H9 (cell line): Measurements from ENCODE around the gene CFP. TPM values are rescaled to one million over a fixed set of nuclear protein-coding genes. Genes with fewer than 3 reads are reported as not detected.

Source experiments
- DNase-seq: peaks from one replicate; pipeline ENCODE4 v3.0.0-alpha.2; 2017
- H2AFZ ChIP-seq: one replicate; pipeline ENCODE4 v1.6.1; 2013; ENCODE audit warnings: mild to moderate bottlenecking, low read length, control low read depth, moderate library complexity
- H2AK5ac ChIP-seq: 2 replicates; pipeline ENCODE4 v1.6.1; 2013; ENCODE audit warnings: low read length, control low read depth, mixed read lengths; ENCODE audit not compliant: insufficient read length
- H2BK120ac ChIP-seq: one replicate; pipeline ENCODE4 v1.6.1; 2013; ENCODE audit warnings: low read depth, mild to moderate bottlenecking, low read length, control low read depth, inconsistent platforms; ENCODE audit not compliant: poor library complexity, severe bottlenecking
- H2BK12ac ChIP-seq: 2 replicates; pipeline ENCODE4 v1.6.1; 2013; ENCODE audit warnings: low read length, control low read depth, mixed read lengths, low read depth; ENCODE audit not compliant: insufficient read length
- H2BK15ac ChIP-seq: 2 replicates; pipeline ENCODE4 v1.6.1; 2013; ENCODE audit warnings: low read depth, low read length, control low read depth
- H2BK20ac ChIP-seq: one replicate; pipeline ENCODE4 v1.6.1; 2013; ENCODE audit warnings: low read depth, mild to moderate bottlenecking, low read length, control low read depth, inconsistent platforms; ENCODE audit not compliant: poor library complexity, severe bottlenecking
- H2BK5ac ChIP-seq: 2 replicates; pipeline ENCODE4 v1.6.1; 2013; ENCODE audit warnings: low read length, control low read depth, mixed read lengths; ENCODE audit not compliant: insufficient read length
- H3K14ac ChIP-seq: 2 replicates; pipeline ENCODE4 v1.6.1; 2013; ENCODE audit warnings: low read length, control low read depth; ENCODE audit not compliant: insufficient read depth
- H3K18ac ChIP-seq: 2 replicates; pipeline ENCODE4 v1.6.1; 2013; ENCODE audit warnings: low read depth, mild to moderate bottlenecking, mixed read lengths, low read length, control low read depth; ENCODE audit not compliant: insufficient read length
- H3K23ac ChIP-seq: 2 replicates; pipeline ENCODE4 v1.6.1; 2013; ENCODE audit warnings: low read length, control low read depth, mixed read lengths, low read depth; ENCODE audit not compliant: insufficient read length
- H3K23me2 ChIP-seq: 2 replicates; pipeline ENCODE4 v1.6.1; 2013; ENCODE audit warnings: low read depth, mild to moderate bottlenecking, mixed read lengths, low read length, control low read depth; ENCODE audit not compliant: insufficient read length, poor library complexity, severe bottlenecking
- H3K27ac ChIP-seq: 2 replicates; pipeline ENCODE4 v1.5.1; 2013; ENCODE audit warnings: low read length, control low read depth, mixed read lengths, low read depth; ENCODE audit not compliant: insufficient read length
- H3K27me3 ChIP-seq: 2 replicates; pipeline ENCODE4 v1.6.1; 2013; ENCODE audit warnings: low read length, control low read depth, inconsistent platforms; ENCODE audit not compliant: insufficient read depth
- H3K4ac ChIP-seq: 2 replicates; pipeline ENCODE4 v1.6.1; 2013; ENCODE audit warnings: low read depth, mild to moderate bottlenecking, control low read depth, inconsistent platforms, low read length, moderate library complexity
- H3K4me1 ChIP-seq: 2 replicates; pipeline ENCODE4 v1.6.1; 2013; ENCODE audit warnings: low read length, control low read depth, inconsistent platforms; ENCODE audit not compliant: insufficient read depth
- H3K4me2 ChIP-seq: 2 replicates; pipeline ENCODE4 v1.6.1; 2013; ENCODE audit warnings: low read length, control low read depth, mixed read lengths; ENCODE audit not compliant: insufficient read length, insufficient read depth
- H3K56ac ChIP-seq: 2 replicates; pipeline ENCODE4 v1.6.1; 2013; ENCODE audit warnings: low read depth, mild to moderate bottlenecking, mixed read lengths, low read length, control low read depth; ENCODE audit not compliant: insufficient read length
- H3K79me1 ChIP-seq: 2 replicates; pipeline ENCODE4 v1.6.1; 2013; ENCODE audit warnings: low read depth, mild to moderate bottlenecking, moderate library complexity, low read length, control low read depth, inconsistent platforms; ENCODE audit not compliant: insufficient read depth, poor library complexity, severe bottlenecking
- H3K79me2 ChIP-seq: 2 replicates; pipeline ENCODE4 v1.6.1; 2013; ENCODE audit warnings: low read length, control low read depth, inconsistent platforms; ENCODE audit not compliant: insufficient read depth
- H3K9ac ChIP-seq: 2 replicates; pipeline ENCODE4 v1.6.1; 2013; ENCODE audit warnings: low read length, control low read depth, mixed read lengths; ENCODE audit not compliant: insufficient read length; ENCODE audit errors: extremely low read depth
- H3K9me3 ChIP-seq: one replicate; pipeline ENCODE4 v1.6.1; 2013; ENCODE audit warnings: low read depth, low read length, inconsistent platforms; ENCODE audit not compliant: control insufficient read depth
- H3T11ph ChIP-seq: one replicate; pipeline ENCODE4 v1.6.1; 2013; ENCODE audit warnings: mild to moderate bottlenecking, low read length, control low read depth, inconsistent platforms
- H4K20me1 ChIP-seq: one replicate; pipeline ENCODE4 v1.6.1; 2013; ENCODE audit not compliant: control insufficient read depth, insufficient read length, insufficient read depth
- H4K5ac ChIP-seq: 2 replicates; pipeline ENCODE4 v1.6.1; 2013; ENCODE audit warnings: low read depth, mild to moderate bottlenecking, mixed read lengths, low read length, control low read depth; ENCODE audit not compliant: insufficient read length
- H4K8ac ChIP-seq: replicated peaks from 2 replicates; pipeline ENCODE4 v1.6.1; 2013; ENCODE audit warnings: low read length, control low read depth, mixed read lengths, low read depth; ENCODE audit not compliant: insufficient read length
- H4K91ac ChIP-seq: 2 replicates; pipeline ENCODE4 v1.6.1; 2013; ENCODE audit warnings: low read depth, mild to moderate bottlenecking, moderate library complexity, mixed read lengths, low read length, control low read depth; ENCODE audit not compliant: insufficient read length
- H3K27ac Mint-ChIP-seq, 3 experiments: 2 replicates in 2 of 3; 3 replicates in 1 of 3; pipeline ENCODE4 v1.8.0; 2020 to 2021; ENCODE audit warnings: mixed read lengths in 3 of 3, mild to moderate bottlenecking in 1 of 3, moderate library complexity in 1 of 3
- H3K27me3 Mint-ChIP-seq: 2 replicates; pipeline ENCODE4 v1.8.0; 2021; ENCODE audit warnings: low read depth, mild to moderate bottlenecking, moderate library complexity, mixed read lengths
- H3K36me3 Mint-ChIP-seq, 3 experiments: 2 replicates in 2 of 3; 3 replicates in 1 of 3; pipeline ENCODE4 v1.8.0; 2020 to 2021; ENCODE audit warnings: low read depth in 3 of 3, mixed read lengths in 3 of 3; ENCODE audit not compliant: insufficient read depth in 1 of 3
- H3K4me1 Mint-ChIP-seq, 2 experiments: 2 replicates each; pipeline ENCODE4 v1.8.0; 2020; ENCODE audit warnings: mixed read lengths in 2 of 2
- H3K4me3 Mint-ChIP-seq, 2 experiments: 2 replicates in 1 of 2; 3 replicates in 1 of 2; pipeline ENCODE4 v1.8.0; 2020 to 2021; ENCODE audit warnings: mild to moderate bottlenecking in 2 of 2, mixed read lengths in 2 of 2, moderate library complexity in 1 of 2
- H3K9me3 Mint-ChIP-seq, 2 experiments: 2 replicates in 1 of 2; 3 replicates in 1 of 2; pipeline ENCODE4 v1.8.0; 2020; ENCODE audit warnings: mild to moderate bottlenecking in 2 of 2, mixed read lengths in 2 of 2, moderate library complexity in 1 of 2
- WGBS: extraction: QIAGEN DNeasy Blood & Tissue Kit; methylation state at CpG from one replicate; pipeline ENCODE4 v1.1.7; 2013; ENCODE audit warnings: missing lambda C conversion rate, low lambda C conversion rate, mixed read lengths; ENCODE audit not compliant: insufficient read length; ENCODE audit errors: extremely low coverage; 5-methylcytosine and 5-hydroxymethylcytosine counted together
- total RNA-seq: library from RNA; stranded (reverse); gene quantifications from 2 replicates; pipeline ENCODE4 v1.2.1, GENCODE V29; 2021
- TF ChIP-seq, protein P1 (sequence below): fragments of 200-600 bp; sonication (generic); conservative IDR thresholded peaks from 3 replicates; pipeline ENCODE4 v1.8.0; 2021; ENCODE audit warnings: antibody characterized with exemption, mild to moderate bottlenecking

CFP gene
- total RNA-seq, 1 experiment from 2014 or later = 2.3 TPM

DNA sequence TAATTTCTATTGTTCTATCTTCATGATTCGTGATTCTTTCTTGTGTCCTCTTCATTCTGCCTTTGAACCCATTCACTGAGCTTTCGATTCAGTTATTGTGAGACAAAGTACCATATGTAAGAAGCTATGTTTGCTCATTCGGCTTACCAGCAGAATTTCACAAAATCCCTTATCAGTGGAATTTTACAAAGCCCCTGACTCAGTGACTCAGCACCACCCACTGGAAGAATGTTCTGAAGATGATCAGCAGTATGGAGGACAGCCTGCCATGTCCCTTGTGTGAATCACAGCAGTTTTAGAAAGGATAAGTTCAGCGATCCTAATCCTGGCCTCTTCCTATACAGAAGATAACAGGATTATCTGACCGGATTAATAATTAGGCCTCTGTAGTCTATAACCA is 35.0 kb upstream of the CFP start:
- Histone ChIP-seq H3T11ph (no peak overlapping the region), H2BK15ac (no peak overlapping the region), H2BK20ac (no peak overlapping the region), H3K23ac (no peak overlapping the region), H2AK5ac (no peak overlapping the region), H2BK120ac (no peak overlapping the region), H2AFZ (no peak overlapping the region), H3K9me3 (peaks cover 7% of the 10 kb centered on the region), H3K79me1 (no peaks in the 10 kb centered on the region), H2BK12ac (no peak overlapping the region), H3K56ac (no peak overlapping the region), H4K20me1 (no peaks in the 10 kb centered on the region), H3K4me1 (no peaks in the 10 kb centered on the region), H2BK5ac (no peak overlapping the region), H3K18ac (no peak overlapping the region), H3K4me2 (no peak overlapping the region), H3K79me2 (no peaks in the 10 kb centered on the region), H3K27ac (no peak overlapping the region), H4K91ac (no peak overlapping the region), H4K5ac (no peak overlapping the region), H4K8ac (no peak overlapping the region), H3K27me3 (no peaks in the 10 kb centered on the region), H3K9ac (no peak overlapping the region), H3K14ac (no peak overlapping the region), H3K4ac (no peak overlapping the region), H3K23me2 (no peaks in the 10 kb centered on the region)
- Mint-ChIP-seq H3K9me3 (peaks cover 54 to 66% of the 10 kb centered on the region in 2 experiments), H3K27ac (no peak overlapping the region), H3K36me3 (peaks cover 0 to 3% (median 0%) of the 10 kb centered on the region in 3 experiments; a peak in 3 of 7 replicates), H3K4me3 (no peak overlapping the region), H3K27me3 (peaks cover 4% of the 10 kb centered on the region), H3K4me1 (no peaks in the 10 kb centered on the region)
- no CpG with 5 or more reads among the region's 5 CpGs for WGBS
- TF ChIP-seq, protein P1, sequence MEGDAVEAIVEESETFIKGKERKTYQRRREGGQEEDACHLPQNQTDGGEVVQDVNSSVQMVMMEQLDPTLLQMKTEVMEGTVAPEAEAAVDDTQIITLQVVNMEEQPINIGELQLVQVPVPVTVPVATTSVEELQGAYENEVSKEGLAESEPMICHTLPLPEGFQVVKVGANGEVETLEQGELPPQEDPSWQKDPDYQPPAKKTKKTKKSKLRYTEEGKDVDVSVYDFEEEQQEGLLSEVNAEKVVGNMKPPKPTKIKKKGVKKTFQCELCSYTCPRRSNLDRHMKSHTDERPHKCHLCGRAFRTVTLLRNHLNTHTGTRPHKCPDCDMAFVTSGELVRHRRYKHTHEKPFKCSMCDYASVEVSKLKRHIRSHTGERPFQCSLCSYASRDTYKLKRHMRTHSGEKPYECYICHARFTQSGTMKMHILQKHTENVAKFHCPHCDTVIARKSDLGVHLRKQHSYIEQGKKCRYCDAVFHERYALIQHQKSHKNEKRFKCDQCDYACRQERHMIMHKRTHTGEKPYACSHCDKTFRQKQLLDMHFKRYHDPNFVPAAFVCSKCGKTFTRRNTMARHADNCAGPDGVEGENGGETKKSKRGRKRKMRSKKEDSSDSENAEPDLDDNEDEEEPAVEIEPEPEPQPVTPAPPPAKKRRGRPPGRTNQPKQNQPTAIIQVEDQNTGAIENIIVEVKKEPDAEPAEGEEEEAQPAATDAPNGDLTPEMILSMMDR = no peak
- no peak for DNase-seq
